ENCODE data around the gene MYO5A.

GRCh38 chr15:52359722-52360121 lies 169.0 kb downstream of the MYO5A start:
- TF ChIP-seq CREM (IDR thresholded peaks at IDR 0.05; ENCODE audit: low read depth) (no peak), MAZ (CRISPR knock-in tag; conservative IDR thresholded peaks at IDR 0.05 in 1 of 2, IDR thresholded peaks at IDR 0.05 in 1 of 2) (no peak), DPF2 (IDR thresholded peaks at IDR 0.05) (no peak), REST (IDR thresholded peaks at IDR 0.05; ENCODE audit: borderline replicate concordance) (no peak), REST (CRISPR knock-in tag; IDR thresholded peaks at IDR 0.05; ENCODE audit: low read depth) (no peak)

Measured in K562 (cell line).